GM12878 (cell line): ENCODE results near the gene STMP1. TPM values are rescaled to one million over a fixed set of nuclear protein-coding genes. Genes with fewer than 3 reads are reported as not detected.

Source experiments
- ATAC-seq: fragments of 200-7000 bp; cut with Tn5 transposase; 3 replicates; pipeline ENCODE4 v1.9.1; 2020; ENCODE audit warnings: mild to moderate bottlenecking, moderate library complexity
- BruUV-seq: library from RNA; stranded (reverse); fragments of 400-500 nt; replicated peaks from 2 replicates; lab custom pipeline; 2021; lab: Mats Ljungman, UMichigan
- CTCF ChIA-PET: fragments of 300-600 bp; sonication (Branson Sonifier 250); formaldehyde crosslinking; extraction: SDS; loops from one replicate; lab custom pipeline; 2021; ENCODE audit warnings: inconsistent platforms; lab: Yijun Ruan, JAX
- POLR2A ChIA-PET: fragments of 350-600 bp; formaldehyde crosslinking; extraction: SDS; loops from one replicate; lab custom pipeline; 2021; ENCODE audit warnings: inconsistent platforms; lab: Charles Lee
- RAD21 ChIA-PET: fragments of 300-600 bp; sonication (Branson Sonifier 250); formaldehyde crosslinking; loops from one replicate; lab custom pipeline; 2023; ENCODE audit warnings: antibody characterized with exemption; ENCODE audit not compliant: unreplicated experiment; lab: Charles Lee
- SMC1A ChIA-PET: fragments of 300-600 bp; sonication (Branson Sonifier 250); formaldehyde crosslinking; loops from one replicate; lab custom pipeline; 2023; ENCODE audit not compliant: unreplicated experiment, uncharacterized antibody; lab: Charles Lee
- DNase-seq: peaks from one replicate; pipeline ENCODE4 v3.0.0-alpha.2; 2011; ENCODE audit warnings: low read depth, low spot score
- FAIRE-seq: peaks from 3 replicates; lab custom pipeline; 2011; peaks lifted over from hg19 to GRCh38; lab: Jason Lieb, UNC
- H2AFZ ChIP-seq: 2 replicates; pipeline ENCODE4 v1.6.0; 2011; ENCODE audit warnings: low read depth, low read length, control low read depth; ENCODE audit not compliant: control insufficient read depth
- H3K27ac ChIP-seq: 2 replicates; pipeline ENCODE4 v1.5.1; 2011; ENCODE audit warnings: control low read depth; ENCODE audit not compliant: control insufficient read depth, insufficient read depth
- H3K27me3 ChIP-seq, 2 experiments: replicated peaks in 1 of 2; 2 replicates each; pipeline versions ENCODE4 v1.6.0 to v1.6.1; 2011; ENCODE audit warnings: low read length in 1 of 2; ENCODE audit not compliant: control insufficient read depth in 2 of 2, insufficient read depth in 2 of 2
- H3K36me3 ChIP-seq, 2 experiments: 2 replicates each; pipeline ENCODE4 v1.5.1; 2011; ENCODE audit warnings: low read length in 1 of 2; ENCODE audit not compliant: control insufficient read depth in 2 of 2, insufficient read depth in 2 of 2
- H3K4me1 ChIP-seq: 2 replicates; pipeline ENCODE4 v1.6.1; 2011; ENCODE audit warnings: mild to moderate bottlenecking, low read length, moderate library complexity, mixed read lengths; ENCODE audit not compliant: control insufficient read depth, insufficient read depth
- H3K4me2 ChIP-seq: 2 replicates; pipeline ENCODE4 v1.6.0; 2011; ENCODE audit warnings: control low read depth; ENCODE audit not compliant: control insufficient read depth, insufficient read depth
- H3K4me3 ChIP-seq: fragments of 200-600 bp; sonication (generic); 2 replicates; pipeline ENCODE4 v1.5.1; 2016
- H3K79me2 ChIP-seq: 2 replicates; pipeline ENCODE4 v1.6.0; 2011; ENCODE audit warnings: low read length; ENCODE audit not compliant: control insufficient read depth, insufficient read depth
- H3K9ac ChIP-seq: 2 replicates; pipeline ENCODE4 v1.8.0; 2011; ENCODE audit warnings: low read length, control low read depth, mixed read lengths; ENCODE audit not compliant: control insufficient read depth, insufficient read depth
- H3K9me3 ChIP-seq: replicated peaks from 3 replicates; pipeline ENCODE4 v1.5.1; 2011; ENCODE audit warnings: mild to moderate bottlenecking, low read length; ENCODE audit not compliant: control insufficient read depth, insufficient read depth
- H4K20me1 ChIP-seq: 2 replicates; pipeline ENCODE4 v1.6.0; 2011; ENCODE audit not compliant: control insufficient read depth, insufficient read depth
- CBFB ChIP-seq: IDR thresholded peaks from 2 replicates; pipeline ENCODE4 v1.6.1; 2016; ENCODE audit warnings: antibody characterized with exemption, low read depth
- CBX3 ChIP-seq: fragments of 200-600 bp; sonication (generic); IDR thresholded peaks from 2 replicates; pipeline ENCODE4 v1.6.1; 2016; ENCODE audit warnings: low read depth, borderline replicate concordance
- FOS ChIP-seq: IDR thresholded peaks from 3 replicates; pipeline ENCODE4 v1.6.1; 2011; ENCODE audit warnings: borderline replicate concordance; ENCODE audit not compliant: insufficient read length; ENCODE audit errors: extremely low read depth
- GATAD2B ChIP-seq: fragments of 450-650 bp; conservative IDR thresholded peaks from 2 replicates; pipeline ENCODE4 v1.6.1; 2017; ENCODE audit warnings: low read depth, mild to moderate bottlenecking, moderate library complexity
- HSF1 ChIP-seq: fragments of 150-350 bp; IDR thresholded peaks from 2 replicates; pipeline ENCODE4 v1.6.1; 2014; ENCODE audit warnings: mild to moderate bottlenecking, low read depth, low read length
- KAT2A ChIP-seq: conservative IDR thresholded peaks from 2 replicates; pipeline ENCODE4 v1.6.1; 2011; ENCODE audit warnings: low read depth, low read length; ENCODE audit not compliant: control insufficient read depth
- MLLT1 ChIP-seq: fragments of 450-650 bp; IDR thresholded peaks from 2 replicates; pipeline ENCODE4 v1.6.1; 2016; ENCODE audit warnings: mild to moderate bottlenecking
- NFXL1 ChIP-seq: fragments of 450-650 bp; IDR thresholded peaks from 2 replicates; pipeline ENCODE4 v1.6.1; 2017; ENCODE audit warnings: antibody characterized with exemption, mild to moderate bottlenecking, borderline replicate concordance
- PKNOX1 ChIP-seq: fragments of 450-650 bp; IDR thresholded peaks from 2 replicates; pipeline ENCODE4 v1.6.1; 2016; ENCODE audit warnings: mild to moderate bottlenecking
- PML ChIP-seq: IDR thresholded peaks from 2 replicates; pipeline ENCODE4 v1.6.1; 2012; ENCODE audit warnings: low read length, inconsistent platforms
- RB1 ChIP-seq: fragments of 450-650 bp; formaldehyde crosslinking; IDR thresholded peaks from 2 replicates; pipeline ENCODE4 v1.6.1; 2017; ENCODE audit warnings: mild to moderate bottlenecking, borderline replicate concordance
- RBBP5 ChIP-seq: fragments of 200-600 bp; sonication (generic); conservative IDR thresholded peaks from 2 replicates; pipeline ENCODE4 v1.6.1; 2016
- SMAD5 ChIP-seq: IDR thresholded peaks from 2 replicates; pipeline ENCODE4 v1.6.1; 2016; ENCODE audit warnings: antibody characterized with exemption, low read depth
- STAT3 ChIP-seq: IDR thresholded peaks from 2 replicates; pipeline ENCODE4 v1.6.1; 2011; ENCODE audit warnings: low read depth, low read length, improper control_type of control experiment
- SUZ12 ChIP-seq: fragments of 200-600 bp; sonication (generic); IDR thresholded peaks from one replicate; pipeline ENCODE4 v1.6.1; 2018; ENCODE audit warnings: antibody characterized with exemption, mild to moderate bottlenecking; ENCODE audit not compliant: unreplicated experiment
- TCF7 ChIP-seq: IDR thresholded peaks from 2 replicates; pipeline ENCODE4 v1.6.1; 2014; ENCODE audit warnings: antibody characterized with exemption, borderline replicate concordance
- ZNF687 ChIP-seq: fragments of 450-650 bp; IDR thresholded peaks from 2 replicates; pipeline ENCODE4 v1.6.1; 2017; ENCODE audit warnings: mild to moderate bottlenecking, moderate library complexity
- WGBS: methylation state at CpG from one replicate; pipeline ENCODE4 v1.1.6; 2016; ENCODE audit warnings: low lambda C conversion rate; ENCODE audit not compliant: insufficient replicate concordance, insufficient coverage; ENCODE audit errors: missing lambda C conversion rate; 5-methylcytosine and 5-hydroxymethylcytosine counted together
- in situ Hi-C: fragments of 300-500 bp; cut with MboI; formaldehyde crosslinking; loops from 9 replicates; pipeline ENCODE4 v1.14.3; 2018; ENCODE audit warnings: mixed read lengths
- intact Hi-C: fragments of 100-400 bp; cut with micrococcal nuclease; formaldehyde crosslinking; loops from one replicate; pipeline ENCODE4 v1.14.2; 2022; ENCODE audit not compliant: unreplicated experiment
- polyA plus RNA-seq, 11 experiments: library from polyadenylated mRNA; depleted of rRNA in 4 of 11; unstranded in 6 of 11; stranded (reverse) in 5 of 11; fragments of >200 nt; fragmentation: Nextera tagmentation in 4 of 11; fragmentation: Illumina TruSeq in 1 of 11; extraction: Ambion mirVana in 4 of 11; extraction: Trizol in 1 of 11; gene quantifications; 1 replicate in 1 of 11; 2 replicates in 10 of 11; pipeline versions ENCODE4 v1.2.1 to v1.2.3, GENCODE V29; 2011 to 2016; ENCODE audit warnings: inconsistent platforms in 2 of 11, missing spikeins in 2 of 11, low read depth in 1 of 11
- total RNA-seq, 4 experiments: library from RNA; depleted of rRNA in 3 of 4; stranded (reverse); fragments of >200 nt in 3 of 4; fragmentation: Illumina TruSeq in 1 of 4; extraction: Trizol in 1 of 4; gene quantifications; 2 replicates each; pipeline versions ENCODE4 v1.2.1 to v1.2.3, GENCODE V29; 2013 to 2021

Gene STMP1
- total and polyA plus RNA-seq, 10 of the 15 experiments (the other 5 are each of a cell fraction or from before 2014, with no cell fraction given) = 8.0 to 79.9 (median 24.7) TPM

- TF ChIP-seq SUZ12 (no peak), MLLT1 (no peak)
Measured at GRCh38 chr7:135616136-135616535, 46.2 kb upstream of the STMP1 start (continued).

- ChIA-PET SMC1A (no interaction called here), POLR2A (no interaction called here), RAD21 (no interaction called here), CTCF (no interaction called here)
- WGBS = 97% methylated on average over 2 of the region's 2 CpGs
- Histone ChIP-seq H3K9me3 (no peaks in the 10 kb centered on the region), H3K36me3 (peaks cover 3 to 13% of the 10 kb centered on the region in 2 experiments), H3K27ac (no peak overlapping the region), H4K20me1 (no peaks in the 10 kb centered on the region), H3K4me1 (no peaks in the 10 kb centered on the region), H3K79me2 (no peaks in the 10 kb centered on the region), H2AFZ (no peak overlapping the region), H3K4me2 (no peak overlapping the region), H3K9ac (no peak overlapping the region), H3K27me3 (no peaks in the 10 kb centered on the region), H3K4me3 (no peak overlapping the region)
- intact Hi-C loops (loop anchor here (2.0 to 5.0 kb wide), 2 partner anchors 17 to 35 kb away; no protein-coding TSS in a partner anchor), in situ Hi-C loops (no loop called here)
- DNase-seq (no peak), FAIRE-seq (no peak), ATAC-seq (no peak)
- no TSS peak for BruUV-seq
- no peak for TF ChIP-seq PML
- no peak for TF ChIP-seq STAT3
- TF ChIP-seq NFXL1 = no peak
- no peak for TF ChIP-seq CBX3
- no peak for TF ChIP-seq CBFB
- no peak for TF ChIP-seq GATAD2B
- TF ChIP-seq TCF7 = no peak
- TF ChIP-seq RB1 = no peak
- no peak for TF ChIP-seq ZNF687
- TF ChIP-seq PKNOX1 = no peak
- no peak for TF ChIP-seq KAT2A
- no peak for TF ChIP-seq SMAD5
- TF ChIP-seq RBBP5 = no peak
- TF ChIP-seq FOS = no peak
- no peak for TF ChIP-seq HSF1
Measured at GRCh38 chr7:135617781-135618180, 44.5 kb upstream of the STMP1 start.
